Neuronal stem cell (in vitro differentiated cells): Measurements from ENCODE around the gene SEL1L2.

Source experiments
- DNase-seq: peaks from one replicate; pipeline ENCODE4 v3.0.0-alpha.2; 2013; ENCODE audit warnings: low spot score
- H2AFZ ChIP-seq: one replicate; pipeline ENCODE4 v1.6.1; 2013; ENCODE audit warnings: mild to moderate bottlenecking, low read length, inconsistent platforms
- H2AK5ac ChIP-seq: 2 replicates; pipeline ENCODE4 v1.6.1; 2013; ENCODE audit warnings: low read depth, mild to moderate bottlenecking, inconsistent platforms, low read length, moderate library complexity, mixed read lengths
- H2BK120ac ChIP-seq: 2 replicates; pipeline ENCODE4 v1.6.1; 2013; ENCODE audit warnings: low read depth, mild to moderate bottlenecking, inconsistent platforms, low read length, moderate library complexity, mixed read lengths
- H2BK12ac ChIP-seq: one replicate; pipeline ENCODE4 v1.6.1; 2013; ENCODE audit warnings: low read length, inconsistent platforms
- H2BK15ac ChIP-seq: 2 replicates; pipeline ENCODE4 v1.6.1; 2013; ENCODE audit warnings: mild to moderate bottlenecking, low read length, inconsistent platforms, mixed read lengths
- H2BK5ac ChIP-seq: one replicate; pipeline ENCODE4 v1.6.1; 2013; ENCODE audit warnings: inconsistent platforms, mild to moderate bottlenecking, low read length, moderate library complexity
- H3K14ac ChIP-seq: one replicate; pipeline ENCODE4 v1.6.1; 2013; ENCODE audit warnings: low read length, inconsistent platforms
- H3K18ac ChIP-seq: 2 replicates; pipeline ENCODE4 v1.6.1; 2013; ENCODE audit warnings: low read length, inconsistent platforms
- H3K23ac ChIP-seq: 2 replicates; pipeline ENCODE4 v1.6.1; 2013; ENCODE audit warnings: low read depth, mild to moderate bottlenecking, mixed read lengths, low read length, inconsistent platforms; ENCODE audit not compliant: poor library complexity
- H3K27ac ChIP-seq: replicated peaks from 3 replicates; pipeline ENCODE4 v1.5.1; 2013; ENCODE audit warnings: low read length, inconsistent platforms
- H3K27me3 ChIP-seq, 3 experiments: 2 replicates each; pipeline ENCODE4 v1.6.1; 2013; ENCODE audit warnings: low read length in 3 of 3, mild to moderate bottlenecking in 2 of 3, inconsistent platforms in 1 of 3, low read depth in 1 of 3, mixed read lengths in 1 of 3, moderate library complexity in 1 of 3; ENCODE audit not compliant: control insufficient read depth in 3 of 3, insufficient read depth in 3 of 3
- H3K36me3 ChIP-seq, 2 donors: replicated peaks in 1 of 2; 2 replicates each; pipeline ENCODE4 v1.6.1; 2013; ENCODE audit warnings: low read length in 2 of 2; ENCODE audit not compliant: control insufficient read depth in 2 of 2, insufficient read depth in 2 of 2
- H3K4ac ChIP-seq: 2 replicates; pipeline ENCODE4 v1.6.1; 2013; ENCODE audit warnings: inconsistent platforms, mild to moderate bottlenecking, low read length, moderate library complexity
- H3K4me1 ChIP-seq, 2 donors: 1 replicate in 1 of 2; 2 replicates in 1 of 2; pipeline ENCODE4 v1.6.1; 2013; ENCODE audit warnings: low read length in 2 of 2, low read depth in 1 of 2; ENCODE audit not compliant: control insufficient read depth in 2 of 2, insufficient read depth in 1 of 2
- H3K4me2 ChIP-seq: one replicate; pipeline ENCODE4 v1.6.1; 2013; ENCODE audit warnings: mild to moderate bottlenecking, low read length, inconsistent platforms; ENCODE audit not compliant: insufficient read depth, poor library complexity, severe bottlenecking
- H3K4me3 ChIP-seq, 2 donors: 2 replicates each; pipeline ENCODE4 v1.5.1; 2013; ENCODE audit warnings: low read length in 2 of 2, mild to moderate bottlenecking in 2 of 2, inconsistent platforms in 1 of 2, moderate library complexity in 1 of 2
- H3K79me1 ChIP-seq: one replicate; pipeline ENCODE4 v1.6.1; 2013; ENCODE audit warnings: low read depth, mild to moderate bottlenecking, inconsistent platforms, low read length, moderate library complexity
- H3K9ac ChIP-seq: one replicate; pipeline ENCODE4 v1.6.1; 2013; ENCODE audit warnings: mild to moderate bottlenecking, low read depth, low read length, inconsistent platforms; ENCODE audit not compliant: poor library complexity
- H3K9me3 ChIP-seq, 2 donors: replicated peaks in 1 of 2; 2 replicates each; pipeline versions ENCODE3 to v1.6.1; 2013; ENCODE audit warnings: low read length in 2 of 2, mild to moderate bottlenecking in 2 of 2, inconsistent platforms in 1 of 2, low read depth in 1 of 2, mixed read lengths in 1 of 2, moderate library complexity in 1 of 2; ENCODE audit not compliant: control insufficient read depth in 2 of 2, insufficient read depth in 1 of 2
- H4K8ac ChIP-seq: one replicate; pipeline ENCODE4 v1.6.1; 2013; ENCODE audit warnings: low read depth, mild to moderate bottlenecking, inconsistent platforms, low read length, moderate library complexity
- H4K91ac ChIP-seq: one replicate; pipeline ENCODE4 v1.6.1; 2013; ENCODE audit warnings: low read length, low read depth, mild to moderate bottlenecking, inconsistent platforms; ENCODE audit not compliant: poor library complexity
- WGBS, 2 donors: extraction: QIAGEN DNeasy Blood & Tissue Kit; methylation state at CpG; one replicate each; pipeline ENCODE4 v1.1.7; 2013; ENCODE audit warnings: missing lambda C conversion rate in 2 of 2, mixed read lengths in 1 of 2; ENCODE audit not compliant: insufficient read length in 2 of 2, insufficient replicate concordance in 1 of 2; ENCODE audit errors: extremely low coverage in 2 of 2; 5-methylcytosine and 5-hydroxymethylcytosine counted together

SEL1L2 gene

GRCh38 chr20:14012671-14013070 is 22.3 kb upstream of the SEL1L2 start:
- no peak for DNase-seq
- Histone ChIP-seq H3K27me3 (no peaks in the 10 kb centered on the region), H3K4me1 (no peaks in the 10 kb centered on the region), H3K18ac (no peak overlapping the region), H4K91ac (no peak overlapping the region), H4K8ac (no peak overlapping the region), H3K4me3 (no peak overlapping the region), H3K4me2 (no peak overlapping the region), H3K14ac (no peak overlapping the region), H2BK5ac (no peak overlapping the region), H2AFZ (no peak overlapping the region), H3K9me3 (peaks cover 0 to 9% of the 10 kb centered on the region in 2 donors), H3K27ac (no peak overlapping the region), H3K4ac (no peak overlapping the region), H2BK15ac (no peak overlapping the region), H2AK5ac (no peak overlapping the region), H3K36me3 (no peaks in the 10 kb centered on the region), H3K79me1 (no peaks in the 10 kb centered on the region), H3K23ac (no peak overlapping the region), H2BK12ac (no peak overlapping the region), H2BK120ac (no peak overlapping the region), H3K9ac (no peak overlapping the region)
- no CpG with 5 or more reads among the region's 3 CpGs for WGBS, 2 donors

GRCh38 chr20:14009208-14009607 is 18.8 kb upstream of the SEL1L2 start:
- H3K9ac ChIP-seq: no peak overlapping the region
- no peak overlapping the region for H3K23ac ChIP-seq
- no peaks in the 10 kb centered on the region for H3K4me1 ChIP-seq
- no peak overlapping the region for H3K4me3 ChIP-seq
- H3K18ac ChIP-seq: no peak overlapping the region
- H2BK5ac ChIP-seq: no peak overlapping the region
- H2BK12ac ChIP-seq: no peak overlapping the region
- H2BK120ac ChIP-seq: no peak overlapping the region
- no peak overlapping the region for H2BK15ac ChIP-seq
- H3K4ac ChIP-seq: no peak overlapping the region
- H3K36me3 ChIP-seq: no peaks in the 10 kb centered on the region
- H4K91ac ChIP-seq: no peak overlapping the region
- no peak for DNase-seq
- no CpG with 5 or more reads among the region's 2 CpGs for WGBS, 2 donors
- no peak overlapping the region for H3K4me2 ChIP-seq
- H4K8ac ChIP-seq: no peak overlapping the region
- H2AK5ac ChIP-seq: no peak overlapping the region
- H3K9me3 ChIP-seq: no peaks in the 10 kb centered on the region
- no peak overlapping the region for H3K14ac ChIP-seq
- H3K27ac ChIP-seq: no peak overlapping the region
- H2AFZ ChIP-seq: no peak overlapping the region
- no peaks in the 10 kb centered on the region for H3K79me1 ChIP-seq
- no peaks in the 10 kb centered on the region for H3K27me3 ChIP-seq

GRCh38 chr20:14005996-14006395 is 15.6 kb upstream of the SEL1L2 start:
- Histone ChIP-seq H2AK5ac (no peak overlapping the region), H3K9ac (no peak overlapping the region), H2BK15ac (no peak overlapping the region), H3K27ac (no peak overlapping the region), H3K27me3 (no peaks in the 10 kb centered on the region), H3K14ac (no peak overlapping the region), H4K8ac (no peak overlapping the region), H2BK120ac (no peak overlapping the region), H3K18ac (no peak overlapping the region), H3K4me2 (no peak overlapping the region), H3K36me3 (no peaks in the 10 kb centered on the region), H3K79me1 (no peaks in the 10 kb centered on the region), H4K91ac (no peak overlapping the region), H3K9me3 (no peaks in the 10 kb centered on the region), H2AFZ (no peak overlapping the region), H3K23ac (no peak overlapping the region), H2BK12ac (no peak overlapping the region), H3K4ac (no peak overlapping the region), H2BK5ac (no peak overlapping the region), H3K4me1 (no peaks in the 10 kb centered on the region), H3K4me3 (no peak overlapping the region)
- WGBS, 2 donors: no CpG with 5 or more reads among the region's 4 CpGs
- DNase-seq: no peak

GRCh38 chr20:14000917-14001316 is 10.5 kb upstream of the SEL1L2 start:
- H3K36me3 ChIP-seq: no peaks in the 10 kb centered on the region
- H3K4me2 ChIP-seq: no peak overlapping the region
- H2AK5ac ChIP-seq: no peak overlapping the region
- no peak overlapping the region for H3K4ac ChIP-seq
- no peak overlapping the region for H4K8ac ChIP-seq
- H3K4me3 ChIP-seq: no peak overlapping the region
- no peak overlapping the region for H3K18ac ChIP-seq
- no peak overlapping the region for H2BK15ac ChIP-seq
- no peak for DNase-seq
- no peak overlapping the region for H2BK12ac ChIP-seq
- no peak overlapping the region for H3K9ac ChIP-seq
- no CpG with 5 or more reads among the region's 1 CpG for WGBS, 2 donors
- H2AFZ ChIP-seq: no peak overlapping the region
- H2BK5ac ChIP-seq: no peak overlapping the region
- no peak overlapping the region for H2BK120ac ChIP-seq
- no peak overlapping the region for H3K27ac ChIP-seq
- no peaks in the 10 kb centered on the region for H3K79me1 ChIP-seq
- H3K9me3 ChIP-seq: no peaks in the 10 kb centered on the region
- no peaks in the 10 kb centered on the region for H3K4me1 ChIP-seq
- no peak overlapping the region for H3K14ac ChIP-seq
- H3K23ac ChIP-seq: no peak overlapping the region
- H4K91ac ChIP-seq: no peak overlapping the region
- peaks cover 0 to 5% (median 0%) of the 10 kb centered on the region in 3 experiments for H3K27me3 ChIP-seq
